GM13977 (cell line): Measurements from ENCODE around the gene PDSS2.
"Not testable (repeated sequence)": the region's sequence is repeated elsewhere in the genome, so short reads cannot be mapped to it uniquely, and the experiment has no call there.

ENCODE experiments used
- DNase-seq: peaks from one replicate; pipeline ENCODE4 v3.0.0; 2012; ENCODE audit warnings: low spot score
- CTCF ChIP-seq: IDR thresholded peaks from 2 replicates; pipeline ENCODE4 v1.5.1; 2012; ENCODE audit warnings: mild to moderate bottlenecking, control low read depth; ENCODE audit not compliant: insufficient read depth; ENCODE audit errors: extremely low read depth, missing control alignments
- in situ Hi-C: fragments of 300-500 bp; cut with MboI; formaldehyde crosslinking; loops from one replicate; pipeline ENCODE4 v1.12.0; 2022; ENCODE audit warnings: low sequenced_read_pairs, low pct_unique_long_range_greater_than_20kb, mixed read lengths, inconsistent platforms; ENCODE audit not compliant: unreplicated experiment

The PDSS2 gene

GRCh38 chr6:107180099-107180498 is 279.3 kb downstream of the PDSS2 start:
- in situ Hi-C loops = no loop called here
- DNase-seq = no peak
- no peak for TF ChIP-seq CTCF

GRCh38 chr6:107179004-107179403 is 280.4 kb downstream of the PDSS2 start:
- in situ Hi-C loops = no loop called here
- DNase-seq = no peak
- TF ChIP-seq CTCF = no peak

GRCh38 chr6:107173779-107174178 is 285.6 kb downstream of the PDSS2 start:
- no peak for DNase-seq
- in situ Hi-C loops = no loop called here

GRCh38 chr6:107171513-107171912 is 287.9 kb downstream of the PDSS2 start:
- no peak for TF ChIP-seq CTCF

More at GRCh38 chr6:107173779-107174178, 285.6 kb downstream of the PDSS2 start:
- no peak for TF ChIP-seq CTCF

GRCh38 chr6:107164299-107164698 is 295.1 kb downstream of the PDSS2 start:
- DNase-seq, in situ Hi-C loops: not testable (repeated sequence)

More at GRCh38 chr6:107171513-107171912, 287.9 kb downstream of the PDSS2 start:
- no peak for DNase-seq
- in situ Hi-C loops = no loop called here

GRCh38 chr6:107161521-107161920 is 297.8 kb downstream of the PDSS2 start:
- in situ Hi-C loops = no loop called here
- TF ChIP-seq CTCF = no peak
- DNase-seq = no peak

- in situ Hi-C loops = no loop called here
- TF ChIP-seq CTCF = no peak
- DNase-seq = no peak
Measured at GRCh38 chr6:107156617-107157016, 302.7 kb downstream of the PDSS2 start.
